ENCODE results near the gene SCAMP2. TPM values are rescaled to one million over a fixed set of nuclear protein-coding genes. Genes with fewer than 3 reads are reported as not detected.

SCAMP2 gene
- total and polyA plus RNA-seq, 4 donors, result 21.7 to 42.5 (median 29.1) TPM

GRCh38 chr15:74868059-74868458 lies 5.1 kb downstream of the SCAMP2 start:
- Histone ChIP-seq H3K4me1 (ENCODE audit: control insufficient read depth in 4 of 4, insufficient read depth in 4 of 4, low read length in 3 of 4) (peaks cover 24 to 57% (median 43%) of the 10 kb centered on the region in 4 donors), H3K4me3 (ENCODE audit: low read depth in 1 of 3, low read length in 3 of 3) (no peak overlapping the region), H3K27me3 (ENCODE audit: control insufficient read depth in 4 of 4, insufficient read depth in 4 of 4, low read length in 3 of 4) (no peaks in the 10 kb centered on the region), H3K36me3 (ENCODE audit: control insufficient read depth in 4 of 4, insufficient read depth in 3 of 4, low read depth in 1 of 4, low read length in 3 of 4) (no peaks in the 10 kb centered on the region), H3K9me3 (ENCODE audit: control insufficient read depth in 4 of 4, low read length in 3 of 4) (no peaks in the 10 kb centered on the region), H3K9ac (ENCODE audit: low read depth in 1 of 2, low read length in 2 of 2) (no peak overlapping the region), H3K27ac (ENCODE audit: low read depth in 1 of 2, low read length in 2 of 2) (peak overlapping the region in 1 of 2 donors; percentile 30)
- 68% methylated on average over 6 of the region's 6 CpGs for WGBS
- DNase-seq (ENCODE audit: low spot score), result no peak
- TF ChIP-seq NR2F2 (IDR thresholded peaks at IDR 0.05) (no peak), MAX (IDR thresholded peaks at IDR 0.05) (peak; percentile 12)

- DNase-seq (ENCODE audit: low spot score), result no peak
- TF ChIP-seq JUND (IDR thresholded peaks at IDR 0.05) (no peak), FOXA1 (IDR thresholded peaks at IDR 0.05) (no peak), GABPA (IDR thresholded peaks at IDR 0.05 in 1 of 2, conservative IDR thresholded peaks at IDR 0.05 in 1 of 2) (no peak), RXRA (IDR thresholded peaks at IDR 0.05) (no peak), TAF1 (conservative IDR thresholded peaks at IDR 0.05) (no peak)
- Histone ChIP-seq H3K27me3 (ENCODE audit: control insufficient read depth in 4 of 4, insufficient read depth in 4 of 4, low read length in 3 of 4) (no peaks in the 10 kb centered on the region), H3K4me3 (ENCODE audit: low read depth in 1 of 3, low read length in 3 of 3) (no peak overlapping the region), H3K4me1 (ENCODE audit: control insufficient read depth in 4 of 4, insufficient read depth in 4 of 4, low read length in 3 of 4) (peaks cover 24 to 54% (median 43%) of the 10 kb centered on the region in 4 donors), H3K27ac (ENCODE audit: low read depth in 1 of 2, low read length in 2 of 2) (no peak overlapping the region), H3K9ac (ENCODE audit: low read depth in 1 of 2, low read length in 2 of 2) (no peak overlapping the region), H3K9me3 (ENCODE audit: control insufficient read depth in 4 of 4, low read length in 3 of 4) (no peaks in the 10 kb centered on the region), H3K36me3 (ENCODE audit: control insufficient read depth in 4 of 4, insufficient read depth in 3 of 4, low read depth in 1 of 4, low read length in 3 of 4) (no peaks in the 10 kb centered on the region)
- 29% methylated on average over 1 of the region's 1 CpG for WGBS
These were observed 5.6 kb downstream of the SCAMP2 start for GRCh38 chr15:74867466-74868038.

- Histone ChIP-seq H3K27ac (ENCODE audit: low read depth in 1 of 2, low read length in 2 of 2) (no peak overlapping the region), H3K4me3 (ENCODE audit: low read depth in 1 of 3, low read length in 3 of 3) (no peak overlapping the region), H3K27me3 (ENCODE audit: control insufficient read depth in 4 of 4, insufficient read depth in 4 of 4, low read length in 3 of 4) (no peaks in the 10 kb centered on the region), H3K4me1 (ENCODE audit: control insufficient read depth in 4 of 4, insufficient read depth in 4 of 4, low read length in 3 of 4) (peaks cover 20 to 42% (median 34%) of the 10 kb centered on the region in 4 donors), H3K36me3 (ENCODE audit: control insufficient read depth in 4 of 4, insufficient read depth in 3 of 4, low read depth in 1 of 4, low read length in 3 of 4) (peaks cover 0 to 2% (median 0%) of the 10 kb centered on the region in 4 donors), H3K9ac (ENCODE audit: low read depth in 1 of 2, low read length in 2 of 2) (no peak overlapping the region), H3K9me3 (ENCODE audit: control insufficient read depth in 4 of 4, low read length in 3 of 4) (no peaks in the 10 kb centered on the region)
- TF ChIP-seq JUND (IDR thresholded peaks at IDR 0.05) (no peak), HNF4A (conservative IDR thresholded peaks at IDR 0.05) (no peak)
- 90% methylated on average over 6 of the region's 6 CpGs for WGBS
- DNase-seq (ENCODE audit: low spot score), result no peak
These were observed 7.1 kb downstream of the SCAMP2 start for GRCh38 chr15:74866090-74866489.

- Histone ChIP-seq H3K9me3 (ENCODE audit: control insufficient read depth in 4 of 4, low read length in 3 of 4) (no peaks in the 10 kb centered on the region), H3K4me1 (ENCODE audit: control insufficient read depth in 4 of 4, insufficient read depth in 4 of 4, low read length in 3 of 4) (peaks cover 16 to 34% (median 27%) of the 10 kb centered on the region in 4 donors), H3K9ac (ENCODE audit: low read depth in 1 of 2, low read length in 2 of 2) (no peak overlapping the region), H3K4me3 (ENCODE audit: low read depth in 1 of 3, low read length in 3 of 3) (no peak overlapping the region), H3K36me3 (ENCODE audit: control insufficient read depth in 4 of 4, insufficient read depth in 3 of 4, low read depth in 1 of 4, low read length in 3 of 4) (peaks cover 0 to 2% (median 0%) of the 10 kb centered on the region in 4 donors), H3K27me3 (ENCODE audit: control insufficient read depth in 4 of 4, insufficient read depth in 4 of 4, low read length in 3 of 4) (no peaks in the 10 kb centered on the region), H3K27ac (ENCODE audit: low read depth in 1 of 2, low read length in 2 of 2) (no peak overlapping the region)
- DNase-seq (ENCODE audit: low spot score), result no peak
- WGBS, result 82% methylated on average over 2 of the region's 2 CpGs
- TF ChIP-seq ATF3 (IDR thresholded peaks at IDR 0.05) (no peak), YY1 (IDR thresholded peaks at IDR 0.05) (no peak), EGR1 (IDR thresholded peaks at IDR 0.05; ENCODE audit: low read depth in 2 of 2) (no peak)
These were observed 7.8 kb downstream of the SCAMP2 start for GRCh38 chr15:74865316-74865715.

Data from liver (tissue), 9 donors.